HEK293 (cell line): Measurements from ENCODE around the gene CAMK1.

ENCODE experiments used
- EGR2 ChIP-seq: fragments of 450-650 bp; formaldehyde crosslinking; IDR thresholded peaks from 2 replicates; pipeline ENCODE4 v1.5.1; 2016; ENCODE audit warnings: low read depth, missing biosample characterization, missing genetic modification characterization
- GLIS1 ChIP-seq: fragments of 450-650 bp; formaldehyde crosslinking; IDR thresholded peaks from 2 replicates; pipeline ENCODE4 v1.5.1; 2016; ENCODE audit warnings: missing biosample characterization, missing genetic modification characterization
- HOXC10 ChIP-seq: sonication (generic); formaldehyde crosslinking; IDR thresholded peaks from 2 replicates; pipeline ENCODE4 v1.8.1; 2023; ENCODE audit warnings: mild to moderate bottlenecking, missing genetic modification reagents
- KLF17 ChIP-seq: fragments of 450-650 bp; formaldehyde crosslinking; IDR thresholded peaks from 2 replicates; pipeline ENCODE4 v1.5.1; 2016; ENCODE audit warnings: missing biosample characterization, missing genetic modification characterization
- KLF8 ChIP-seq: fragments of 450-650 bp; formaldehyde crosslinking; IDR thresholded peaks from 2 replicates; pipeline ENCODE4 v1.5.1; 2016; ENCODE audit warnings: missing biosample characterization, missing genetic modification characterization
- MEIS1 ChIP-seq: sonication (generic); formaldehyde crosslinking; IDR thresholded peaks from 2 replicates; pipeline ENCODE4 v1.8.1; 2022; ENCODE audit warnings: missing genetic modification reagents, mild to moderate bottlenecking, borderline replicate concordance
- MZF1 ChIP-seq: fragments of 450-650 bp; formaldehyde crosslinking; IDR thresholded peaks from 2 replicates; pipeline ENCODE4 v1.5.1; 2017; ENCODE audit warnings: missing biosample characterization, missing genetic modification characterization, borderline replicate concordance
- TCF7L2 ChIP-seq: IDR thresholded peaks from 2 replicates; pipeline ENCODE4 v1.6.1; 2011; ENCODE audit warnings: low read depth, mild to moderate bottlenecking, inconsistent platforms, low read length, moderate library complexity, borderline replicate concordance
- YY2 ChIP-seq: fragments of 450-650 bp; formaldehyde crosslinking; IDR thresholded peaks from 2 replicates; pipeline ENCODE4 v1.5.1; 2016; ENCODE audit warnings: missing biosample characterization, missing genetic modification characterization
- ZFP3 ChIP-seq: fragments of 450-650 bp; formaldehyde crosslinking; IDR thresholded peaks from 2 replicates; pipeline ENCODE4 v1.5.1; 2016; ENCODE audit warnings: low read depth, missing biosample characterization, missing genetic modification characterization
- ZNF292 ChIP-seq: fragments of 450-650 bp; formaldehyde crosslinking; IDR thresholded peaks from 2 replicates; pipeline ENCODE4 v1.5.1; 2016; ENCODE audit warnings: low read depth, missing biosample characterization, missing genetic modification characterization, borderline replicate concordance
- ZNF394 ChIP-seq: fragments of 450-650 bp; formaldehyde crosslinking; IDR thresholded peaks from 2 replicates; pipeline ENCODE4 v1.5.1; 2016; ENCODE audit warnings: missing biosample characterization, missing genetic modification characterization, mild to moderate bottlenecking, moderate library complexity, borderline replicate concordance
- ZNF404 ChIP-seq: fragments of 450-650 bp; formaldehyde crosslinking; IDR thresholded peaks from 2 replicates; pipeline ENCODE4 v1.5.1; 2017; ENCODE audit warnings: missing biosample characterization, missing genetic modification characterization
- ZNF596 ChIP-seq: fragments of 450-650 bp; IDR thresholded peaks from 2 replicates; pipeline ENCODE4 v1.5.0; 2018; ENCODE audit warnings: missing biosample characterization, mild to moderate bottlenecking, missing genetic modification characterization, moderate library complexity
- ZNF623 ChIP-seq: fragments of 450-650 bp; formaldehyde crosslinking; IDR thresholded peaks from 2 replicates; pipeline ENCODE4 v1.5.1; 2016; ENCODE audit warnings: missing biosample characterization, missing genetic modification characterization
- ZNF701 ChIP-seq: fragments of 450-650 bp; formaldehyde crosslinking; IDR thresholded peaks from 2 replicates; pipeline ENCODE4 v1.5.1; 2016; ENCODE audit warnings: missing biosample characterization, missing genetic modification characterization
- ZNF777 ChIP-seq: fragments of 450-650 bp; formaldehyde crosslinking; IDR thresholded peaks from 2 replicates; pipeline ENCODE4 v1.5.1; 2017; ENCODE audit warnings: missing biosample characterization, missing genetic modification characterization, borderline replicate concordance
- TF ChIP-seq, protein P1 (sequence below): fragments of 450-650 bp; formaldehyde crosslinking; IDR thresholded peaks from 2 replicates; pipeline ENCODE4 v1.5.1; 2016; ENCODE audit warnings: missing biosample characterization, missing genetic modification characterization, borderline replicate concordance
- TF ChIP-seq, protein P2 (sequence below): fragments of 450-650 bp; formaldehyde crosslinking; IDR thresholded peaks from 2 replicates; pipeline ENCODE4 v1.5.1; 2016; ENCODE audit warnings: missing biosample characterization, missing genetic modification characterization
- TF ChIP-seq, protein P3 (sequence below): fragments of 450-650 bp; formaldehyde crosslinking; IDR thresholded peaks from 2 replicates; pipeline ENCODE4 v1.5.1; 2016; ENCODE audit warnings: missing biosample characterization, missing genetic modification characterization
- TF ChIP-seq, protein P4 (sequence below): fragments of 450-650 bp; formaldehyde crosslinking; IDR thresholded peaks from 2 replicates; pipeline ENCODE4; 2016; ENCODE audit warnings: missing biosample characterization, missing genetic modification characterization
- TF ChIP-seq, protein P5 (sequence below): fragments of 450-650 bp; formaldehyde crosslinking; IDR thresholded peaks from 2 replicates; pipeline ENCODE4 v1.5.1; 2016; ENCODE audit warnings: missing biosample characterization, missing genetic modification characterization
- TF ChIP-seq, protein P6 (sequence below): fragments of 450-650 bp; formaldehyde crosslinking; IDR thresholded peaks from 2 replicates; pipeline ENCODE4 v1.5.1; 2016; ENCODE audit warnings: missing biosample characterization, missing genetic modification characterization

CAMK1 gene

GRCh38 chr3:9792405-9793160 is 22.8 kb upstream of the CAMK1 start, which contains the start of the genes ARPC4 and TADA3 (continued):
- TF ChIP-seq, protein P1, sequence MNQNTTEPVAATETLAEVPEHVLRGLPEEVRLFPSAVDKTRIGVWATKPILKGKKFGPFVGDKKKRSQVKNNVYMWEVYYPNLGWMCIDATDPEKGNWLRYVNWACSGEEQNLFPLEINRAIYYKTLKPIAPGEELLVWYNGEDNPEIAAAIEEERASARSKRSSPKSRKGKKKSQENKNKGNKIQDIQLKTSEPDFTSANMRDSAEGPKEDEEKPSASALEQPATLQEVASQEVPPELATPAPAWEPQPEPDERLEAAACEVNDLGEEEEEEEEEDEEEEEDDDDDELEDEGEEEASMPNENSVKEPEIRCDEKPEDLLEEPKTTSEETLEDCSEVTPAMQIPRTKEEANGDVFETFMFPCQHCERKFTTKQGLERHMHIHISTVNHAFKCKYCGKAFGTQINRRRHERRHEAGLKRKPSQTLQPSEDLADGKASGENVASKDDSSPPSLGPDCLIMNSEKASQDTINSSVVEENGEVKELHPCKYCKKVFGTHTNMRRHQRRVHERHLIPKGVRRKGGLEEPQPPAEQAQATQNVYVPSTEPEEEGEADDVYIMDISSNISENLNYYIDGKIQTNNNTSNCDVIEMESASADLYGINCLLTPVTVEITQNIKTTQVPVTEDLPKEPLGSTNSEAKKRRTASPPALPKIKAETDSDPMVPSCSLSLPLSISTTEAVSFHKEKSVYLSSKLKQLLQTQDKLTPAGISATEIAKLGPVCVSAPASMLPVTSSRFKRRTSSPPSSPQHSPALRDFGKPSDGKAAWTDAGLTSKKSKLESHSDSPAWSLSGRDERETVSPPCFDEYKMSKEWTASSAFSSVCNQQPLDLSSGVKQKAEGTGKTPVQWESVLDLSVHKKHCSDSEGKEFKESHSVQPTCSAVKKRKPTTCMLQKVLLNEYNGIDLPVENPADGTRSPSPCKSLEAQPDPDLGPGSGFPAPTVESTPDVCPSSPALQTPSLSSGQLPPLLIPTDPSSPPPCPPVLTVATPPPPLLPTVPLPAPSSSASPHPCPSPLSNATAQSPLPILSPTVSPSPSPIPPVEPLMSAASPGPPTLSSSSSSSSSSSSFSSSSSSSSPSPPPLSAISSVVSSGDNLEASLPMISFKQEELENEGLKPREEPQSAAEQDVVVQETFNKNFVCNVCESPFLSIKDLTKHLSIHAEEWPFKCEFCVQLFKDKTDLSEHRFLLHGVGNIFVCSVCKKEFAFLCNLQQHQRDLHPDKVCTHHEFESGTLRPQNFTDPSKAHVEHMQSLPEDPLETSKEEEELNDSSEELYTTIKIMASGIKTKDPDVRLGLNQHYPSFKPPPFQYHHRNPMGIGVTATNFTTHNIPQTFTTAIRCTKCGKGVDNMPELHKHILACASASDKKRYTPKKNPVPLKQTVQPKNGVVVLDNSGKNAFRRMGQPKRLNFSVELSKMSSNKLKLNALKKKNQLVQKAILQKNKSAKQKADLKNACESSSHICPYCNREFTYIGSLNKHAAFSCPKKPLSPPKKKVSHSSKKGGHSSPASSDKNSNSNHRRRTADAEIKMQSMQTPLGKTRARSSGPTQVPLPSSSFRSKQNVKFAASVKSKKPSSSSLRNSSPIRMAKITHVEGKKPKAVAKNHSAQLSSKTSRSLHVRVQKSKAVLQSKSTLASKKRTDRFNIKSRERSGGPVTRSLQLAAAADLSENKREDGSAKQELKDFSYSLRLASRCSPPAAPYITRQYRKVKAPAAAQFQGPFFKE (tag by site-specific recombination) = no peak
- no peak for TF ChIP-seq ZNF777 (tag by site-specific recombination)
- TF ChIP-seq, protein P2, sequence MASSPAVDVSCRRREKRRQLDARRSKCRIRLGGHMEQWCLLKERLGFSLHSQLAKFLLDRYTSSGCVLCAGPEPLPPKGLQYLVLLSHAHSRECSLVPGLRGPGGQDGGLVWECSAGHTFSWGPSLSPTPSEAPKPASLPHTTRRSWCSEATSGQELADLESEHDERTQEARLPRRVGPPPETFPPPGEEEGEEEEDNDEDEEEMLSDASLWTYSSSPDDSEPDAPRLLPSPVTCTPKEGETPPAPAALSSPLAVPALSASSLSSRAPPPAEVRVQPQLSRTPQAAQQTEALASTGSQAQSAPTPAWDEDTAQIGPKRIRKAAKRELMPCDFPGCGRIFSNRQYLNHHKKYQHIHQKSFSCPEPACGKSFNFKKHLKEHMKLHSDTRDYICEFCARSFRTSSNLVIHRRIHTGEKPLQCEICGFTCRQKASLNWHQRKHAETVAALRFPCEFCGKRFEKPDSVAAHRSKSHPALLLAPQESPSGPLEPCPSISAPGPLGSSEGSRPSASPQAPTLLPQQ (tag by site-specific recombination) = 0 out of 2 replicates have a peak, but pooled peaks have one; percentile 43
- TF ChIP-seq, protein P3, sequence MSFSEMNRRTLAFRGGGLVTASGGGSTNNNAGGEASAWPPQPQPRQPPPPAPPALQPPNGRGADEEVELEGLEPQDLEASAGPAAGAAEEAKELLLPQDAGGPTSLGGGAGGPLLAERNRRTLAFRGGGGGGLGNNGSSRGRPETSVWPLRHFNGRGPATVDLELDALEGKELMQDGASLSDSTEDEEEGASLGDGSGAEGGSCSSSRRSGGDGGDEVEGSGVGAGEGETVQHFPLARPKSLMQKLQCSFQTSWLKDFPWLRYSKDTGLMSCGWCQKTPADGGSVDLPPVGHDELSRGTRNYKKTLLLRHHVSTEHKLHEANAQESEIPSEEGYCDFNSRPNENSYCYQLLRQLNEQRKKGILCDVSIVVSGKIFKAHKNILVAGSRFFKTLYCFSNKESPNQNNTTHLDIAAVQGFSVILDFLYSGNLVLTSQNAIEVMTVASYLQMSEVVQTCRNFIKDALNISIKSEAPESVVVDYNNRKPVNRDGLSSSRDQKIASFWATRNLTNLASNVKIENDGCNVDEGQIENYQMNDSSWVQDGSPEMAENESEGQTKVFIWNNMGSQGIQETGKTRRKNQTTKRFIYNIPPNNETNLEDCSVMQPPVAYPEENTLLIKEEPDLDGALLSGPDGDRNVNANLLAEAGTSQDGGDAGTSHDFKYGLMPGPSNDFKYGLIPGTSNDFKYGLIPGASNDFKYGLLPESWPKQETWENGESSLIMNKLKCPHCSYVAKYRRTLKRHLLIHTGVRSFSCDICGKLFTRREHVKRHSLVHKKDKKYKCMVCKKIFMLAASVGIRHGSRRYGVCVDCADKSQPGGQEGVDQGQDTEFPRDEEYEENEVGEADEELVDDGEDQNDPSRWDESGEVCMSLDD (tag by site-specific recombination) = peak; percentile 88
- TF ChIP-seq, protein P4, sequence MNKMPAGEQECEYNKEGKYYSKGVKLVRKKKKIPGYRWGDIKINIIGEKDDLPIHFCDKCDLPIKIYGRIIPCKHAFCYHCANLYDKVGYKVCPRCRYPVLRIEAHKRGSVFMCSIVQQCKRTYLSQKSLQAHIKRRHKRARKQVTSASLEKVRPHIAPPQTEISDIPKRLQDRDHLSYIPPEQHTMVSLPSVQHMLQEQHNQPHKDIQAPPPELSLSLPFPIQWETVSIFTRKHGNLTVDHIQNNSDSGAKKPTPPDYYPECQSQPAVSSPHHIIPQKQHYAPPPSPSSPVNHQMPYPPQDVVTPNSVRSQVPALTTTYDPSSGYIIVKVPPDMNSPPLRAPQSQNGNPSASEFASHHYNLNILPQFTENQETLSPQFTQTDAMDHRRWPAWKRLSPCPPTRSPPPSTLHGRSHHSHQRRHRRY (tag by site-specific recombination) = no peak
- TF ChIP-seq ZFP3 = no peak
- TF ChIP-seq ZNF404 (tag by site-specific recombination) = no peak
- TF ChIP-seq ZNF596 (tag by site-specific recombination) = no peak
- no peak for TF ChIP-seq MZF1 (tag by site-specific recombination)
- TF ChIP-seq, protein P5, sequence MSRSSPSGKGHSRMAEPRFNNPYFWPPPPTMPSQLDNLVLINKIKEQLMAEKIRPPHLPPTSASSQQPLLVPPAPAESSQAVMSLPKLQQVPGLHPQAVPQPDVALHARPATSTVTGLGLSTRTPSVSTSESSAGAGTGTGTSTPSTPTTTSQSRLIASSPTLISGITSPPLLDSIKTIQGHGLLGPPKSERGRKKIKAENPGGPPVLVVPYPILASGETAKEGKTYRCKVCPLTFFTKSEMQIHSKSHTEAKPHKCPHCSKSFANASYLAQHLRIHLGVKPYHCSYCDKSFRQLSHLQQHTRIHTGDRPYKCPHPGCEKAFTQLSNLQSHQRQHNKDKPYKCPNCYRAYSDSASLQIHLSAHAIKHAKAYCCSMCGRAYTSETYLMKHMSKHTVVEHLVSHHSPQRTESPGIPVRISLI = no peak
- peak; percentile 68; the same call in 1 of the 2 replicates for TF ChIP-seq ZNF394
- TF ChIP-seq, protein P6, sequence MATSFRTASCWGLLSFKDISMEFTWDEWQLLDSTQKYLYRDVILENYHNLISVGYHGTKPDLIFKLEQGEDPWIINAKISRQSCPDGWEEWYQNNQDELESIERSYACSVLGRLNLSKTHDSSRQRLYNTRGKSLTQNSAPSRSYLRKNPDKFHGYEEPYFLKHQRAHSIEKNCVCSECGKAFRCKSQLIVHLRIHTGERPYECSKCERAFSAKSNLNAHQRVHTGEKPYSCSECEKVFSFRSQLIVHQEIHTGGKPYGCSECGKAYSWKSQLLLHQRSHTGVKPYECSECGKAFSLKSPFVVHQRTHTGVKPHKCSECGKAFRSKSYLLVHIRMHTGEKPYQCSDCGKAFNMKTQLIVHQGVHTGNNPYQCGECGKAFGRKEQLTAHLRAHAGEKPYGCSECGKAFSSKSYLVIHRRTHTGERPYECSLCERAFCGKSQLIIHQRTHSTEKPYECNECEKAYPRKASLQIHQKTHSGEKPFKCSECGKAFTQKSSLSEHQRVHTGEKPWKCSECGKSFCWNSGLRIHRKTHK (tag by site-specific recombination) = no peak
- peak; percentile 63 for TF ChIP-seq GLIS1 (tag by site-specific recombination)
- TF ChIP-seq TCF7L2 = 0 out of 2 replicates have a peak, but pooled peaks have one; percentile 16
- TF ChIP-seq YY2 = no peak
- no peak for TF ChIP-seq ZNF623 (tag by site-specific recombination)
- TF ChIP-seq ZNF701 = no peak
- TF ChIP-seq KLF17 (tag by site-specific recombination) = 0 out of 2 replicates have a peak, but pooled peaks have one; percentile 58
- TF ChIP-seq ZNF292 = no peak
- peak; percentile 89 for TF ChIP-seq KLF8
- no peak for TF ChIP-seq HOXC10 (CRISPR knock-in tag)
- TF ChIP-seq MEIS1 (CRISPR knock-in tag) = no peak
- TF ChIP-seq EGR2 = peak; percentile 97
